Ramos (cell line): ENCODE results near the gene MRGPRG.
"Not testable (repeated sequence)": the region's sequence is repeated elsewhere in the genome, so short reads cannot be mapped to it uniquely, and the experiment has no call there.

Experiments
- in situ Hi-C: fragments of 300-500 bp; cut with MboI; formaldehyde crosslinking; loops from one replicate; pipeline ENCODE4 v1.14.3; 2022; ENCODE audit warnings: low sequenced_read_pairs; ENCODE audit not compliant: unreplicated experiment

MRGPRG gene

DNA sequence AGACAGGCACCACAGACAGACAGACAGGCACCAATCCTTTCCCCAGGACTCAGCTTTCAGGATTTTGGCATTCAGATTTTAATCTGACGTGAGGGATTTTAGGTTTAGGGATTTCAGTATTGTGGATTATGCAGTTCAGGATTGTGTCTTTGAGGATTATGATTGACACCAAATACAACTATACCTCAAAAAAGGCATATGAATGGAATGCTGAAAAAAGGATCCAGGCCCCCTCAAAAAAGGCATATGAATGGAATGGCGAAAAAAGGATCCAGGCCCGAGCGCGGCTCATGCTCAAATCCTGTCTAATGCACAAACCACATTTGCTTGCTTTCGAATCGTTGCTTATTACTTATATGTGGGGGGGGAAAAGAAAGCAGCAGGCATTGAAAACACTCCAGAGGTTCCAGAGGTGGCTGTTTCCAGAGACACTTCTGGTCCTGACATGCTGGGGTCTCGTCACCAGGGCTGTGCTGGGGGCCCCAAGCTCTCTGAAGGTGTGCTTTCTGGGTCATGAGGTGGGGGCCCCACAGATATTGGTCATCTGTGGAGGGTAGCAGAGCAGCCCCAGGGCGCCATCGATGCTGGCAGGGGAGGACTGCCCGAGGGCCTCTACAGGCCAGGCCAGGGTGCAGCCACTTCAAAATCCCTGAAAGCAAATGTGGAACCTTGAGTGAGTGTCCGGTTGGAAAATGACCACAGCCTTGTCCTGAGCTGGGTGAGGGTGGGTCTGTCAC, 36.7 kb downstream of the MRGPRG start:
- in situ Hi-C loops = no loop called here

DNA sequence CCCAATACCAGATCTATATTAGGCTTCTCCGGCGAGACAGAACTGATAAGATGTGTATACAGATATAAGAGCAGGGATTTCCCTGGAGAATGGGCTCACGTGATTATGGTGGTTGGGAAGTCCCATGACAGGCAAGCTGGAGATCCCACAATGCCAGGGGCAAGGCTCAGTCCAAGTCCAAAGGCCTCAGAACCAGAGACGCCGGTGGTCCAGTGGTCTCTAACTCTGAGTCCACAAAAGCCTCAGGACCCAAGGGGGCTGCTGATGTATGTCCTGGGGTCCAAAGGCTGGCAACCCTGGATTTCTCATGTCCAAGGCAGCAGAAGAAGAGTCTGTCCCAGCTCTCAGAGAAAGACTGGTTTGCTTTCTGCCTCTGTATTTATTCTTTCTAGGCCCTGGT, 37.7 kb downstream of the MRGPRG start:
- in situ Hi-C loops = no loop called here

DNA sequence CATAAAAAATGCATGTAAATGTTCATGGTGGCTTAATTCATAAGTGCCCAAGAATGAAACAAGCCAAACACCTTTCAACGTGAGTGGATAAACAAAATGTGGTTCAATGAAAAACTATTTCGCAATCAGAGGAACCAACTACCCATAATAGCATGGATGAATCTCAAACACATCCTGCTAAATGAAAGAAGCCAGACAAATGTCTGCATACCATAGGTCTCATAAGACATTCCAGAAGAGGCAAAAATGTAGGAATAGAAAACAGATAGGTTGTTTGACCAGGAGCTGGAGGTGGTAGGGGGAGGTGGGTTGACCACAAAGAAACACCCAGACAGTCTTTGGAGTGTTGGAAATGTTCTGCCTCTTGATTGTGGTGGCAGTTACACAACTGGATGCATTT, 40.3 kb downstream of the MRGPRG start:
- in situ Hi-C loops = no loop called here

GRCh38 chr11:3177931-3178330, 40.7 kb downstream of the MRGPRG start:
- in situ Hi-C loops = no loop called here

DNA sequence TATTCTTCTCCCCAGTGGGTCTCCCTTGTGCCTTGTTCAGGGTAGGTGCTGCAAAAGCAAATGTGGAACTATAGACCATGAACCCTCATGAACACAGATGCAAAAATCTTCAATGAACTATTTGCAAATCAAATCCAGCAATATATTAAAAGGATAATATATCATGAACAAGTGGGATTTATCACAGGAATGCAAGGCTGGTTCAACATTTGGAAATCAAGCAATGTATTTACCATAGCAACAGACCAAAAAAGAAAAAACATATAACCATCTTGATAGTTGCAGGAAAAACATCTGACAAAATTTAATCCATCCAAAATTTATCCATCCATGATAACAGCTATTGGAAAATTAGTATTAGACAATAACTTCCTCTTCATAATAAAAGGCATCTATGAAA, 42.1 kb downstream of the MRGPRG start:
- in situ Hi-C loops = no loop called here

DNA sequence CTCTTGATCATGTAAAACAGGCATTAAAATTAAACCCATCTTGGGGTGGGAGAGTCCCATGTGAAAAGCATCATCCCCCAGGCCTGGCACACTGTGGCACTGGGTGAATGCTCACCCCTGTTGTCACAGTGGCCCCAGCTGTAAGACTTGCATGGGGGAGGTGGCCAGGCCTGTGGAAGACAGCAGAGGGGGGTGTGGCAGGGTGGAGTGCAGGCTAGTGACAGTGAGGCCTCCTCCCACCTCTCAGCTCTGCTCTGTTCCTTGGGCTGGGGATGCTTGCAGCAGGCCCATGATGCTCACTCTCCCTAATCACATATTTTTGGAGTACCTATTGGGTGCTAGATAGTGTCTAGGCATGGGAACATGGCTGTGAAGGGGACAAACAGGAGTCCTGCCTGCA, 43.4 kb downstream of the MRGPRG start:
- in situ Hi-C loops = no loop called here

DNA sequence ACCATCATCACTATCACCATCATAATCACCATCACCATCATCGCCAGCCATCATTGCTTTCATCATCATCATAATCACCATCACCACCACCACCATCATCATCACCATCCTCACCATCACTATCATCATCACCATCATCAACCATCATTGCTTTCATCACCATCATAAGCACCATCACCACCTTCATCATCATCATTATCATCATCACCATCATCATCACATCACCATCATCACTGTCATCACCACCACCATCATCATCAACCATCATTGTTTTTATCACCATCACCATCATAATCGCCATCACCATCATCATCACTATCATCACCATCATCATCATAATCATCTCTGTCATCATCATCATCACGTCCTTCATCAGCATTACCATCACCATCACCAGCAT, 44.2 kb downstream of the MRGPRG start:
- in situ Hi-C loops = no loop called here

GRCh38 chr11:3173795-3174194, 44.8 kb downstream of the MRGPRG start:
- in situ Hi-C loops = no loop called here

DNA sequence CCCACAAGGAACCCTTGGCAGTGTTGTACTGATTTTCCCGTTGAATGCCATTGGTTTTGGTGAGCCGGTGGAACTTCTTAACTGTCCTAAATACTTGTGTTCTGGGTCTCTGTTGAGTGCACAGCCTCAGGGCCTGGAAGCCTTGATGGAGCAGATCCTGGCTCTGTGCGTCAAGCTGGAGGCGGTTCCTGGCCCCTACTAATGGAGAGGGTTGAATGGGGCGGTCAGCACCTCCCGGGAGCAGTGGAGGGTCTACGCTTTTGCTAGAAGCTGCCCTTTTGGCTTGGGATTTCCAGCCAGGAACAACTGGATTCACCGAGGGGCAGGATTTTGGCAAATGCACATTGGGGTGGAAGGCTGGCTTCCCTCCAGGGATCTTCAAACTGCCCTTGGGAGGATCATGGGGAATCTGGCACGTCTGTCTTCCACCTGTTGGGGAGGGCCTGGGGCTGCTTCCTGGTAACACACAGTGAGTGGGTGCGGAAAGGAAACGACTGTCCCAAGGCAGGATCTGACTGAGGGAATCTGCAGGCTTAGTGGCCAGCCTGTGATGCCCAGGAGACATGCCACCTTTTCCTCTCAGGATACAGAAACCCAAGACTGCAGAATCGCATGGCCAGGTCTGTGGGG, 46.6 kb downstream of the MRGPRG start:
- in situ Hi-C loops = no loop called here

- in situ Hi-C loops = no loop called here
These were observed 47.6 kb downstream of the MRGPRG start for GRCh38 chr11:3170756-3171650.

- in situ Hi-C loops = no loop called here
These were observed 48.4 kb downstream of the MRGPRG start for GRCh38 chr11:3170044-3170755.

- in situ Hi-C loops = no loop called here
These were observed 49.2 kb downstream of the MRGPRG start for GRCh38 chr11:3169255-3170043.

DNA sequence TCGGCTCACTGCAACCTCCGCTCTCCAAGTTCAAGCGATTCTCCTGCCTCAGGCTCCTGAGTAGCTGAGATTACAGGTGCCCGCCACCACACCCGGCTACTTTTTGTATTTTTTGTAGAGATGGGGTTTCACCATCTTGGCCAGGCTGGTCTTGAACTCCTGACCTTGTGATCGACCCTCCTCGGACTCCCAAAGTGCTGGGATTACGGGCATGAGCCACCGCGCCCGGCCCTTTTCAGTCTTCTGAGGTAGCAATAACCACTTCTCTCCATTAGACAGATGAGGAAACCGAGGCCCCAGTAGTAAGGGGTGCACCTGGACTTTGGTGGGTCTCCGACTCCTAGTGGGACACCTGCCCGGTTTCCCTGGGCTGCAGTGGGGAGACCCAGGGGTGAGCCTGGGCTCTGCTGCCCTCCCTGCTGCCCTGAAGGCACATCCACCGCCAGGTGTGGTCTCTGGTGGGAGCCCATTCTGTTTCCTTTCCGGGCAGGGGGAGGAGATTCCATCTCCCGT, 49.8 kb downstream of the MRGPRG start:
- in situ Hi-C loops = not testable (repeated sequence)
